Sigmoid colon (tissue), 7 donors: Measurements from ENCODE around the gene MIPEP. TPM values are rescaled to one million over a fixed set of nuclear protein-coding genes. Genes with fewer than 3 reads are reported as not detected.
"Not testable (repeated sequence)": the region's sequence is repeated elsewhere in the genome, so short reads cannot be mapped to it uniquely, and the experiment has no call there.

Experiments used
- DNase-seq: peaks from one replicate; pipeline ENCODE4 v3.0.0-alpha.2; 2019
- H3K27ac ChIP-seq, 4 donors: fragments of 200-600 bp; sonication (generic); one replicate each; pipeline ENCODE4 v1.5.1; 2016 to 2019; ENCODE audit warnings: mild to moderate bottlenecking in 1 of 4
- H3K27me3 ChIP-seq, 3 donors: fragments of 200-600 bp; sonication (generic); one replicate each; pipeline ENCODE4 v1.5.1; 2019; ENCODE audit warnings: mild to moderate bottlenecking in 1 of 3
- H3K36me3 ChIP-seq, 4 donors: fragments of 200-600 bp; sonication (generic); one replicate each; pipeline ENCODE4 v1.5.1; 2016 to 2019
- H3K4me1 ChIP-seq, 4 donors: fragments of 200-600 bp; sonication (generic); one replicate each; pipeline ENCODE4 v1.5.1; 2017 to 2019
- H3K4me3 ChIP-seq, 4 donors: fragments of 200-600 bp; sonication (generic); one replicate each; pipeline ENCODE4 v1.5.1; 2017 to 2019; ENCODE audit warnings: mild to moderate bottlenecking in 2 of 4, moderate library complexity in 1 of 4
- H3K9me3 ChIP-seq, 4 donors: fragments of 200-600 bp in 3 of 4; sonication (generic) in 3 of 4; one replicate each; pipeline versions ENCODE4 v1.5.1 to v1.6.1; 2013 to 2019
- EP300 ChIP-seq, 4 donors: sonication (generic); formaldehyde crosslinking; IDR thresholded peaks; one replicate each; pipeline ENCODE4 v1.6.1; 2017; ENCODE audit warnings: antibody characterized with exemption in 4 of 4
- POLR2A ChIP-seq, 2 donors: fragments of 450-650 bp; IDR thresholded peaks; one replicate each; pipeline ENCODE4 v1.6.1; 2016; ENCODE audit warnings: antibody characterized with exemption in 2 of 2, mild to moderate bottlenecking in 2 of 2, moderate library complexity in 2 of 2
- POLR2AphosphoS5 ChIP-seq, 4 donors: sonication (generic); formaldehyde crosslinking; IDR thresholded peaks; one replicate each; pipeline ENCODE4 v1.6.1; 2017; ENCODE audit warnings: antibody characterized with exemption in 4 of 4
- WGBS, 2 donors: extraction: QIAGEN DNeasy Blood & Tissue Kit; methylation state at CpG; one replicate each; pipeline ENCODE4 v1.1.7; 2013; 5-methylcytosine and 5-hydroxymethylcytosine counted together
- intact Hi-C: fragments of 100-400 bp; cut with DNase I; formaldehyde crosslinking; loops from one replicate; pipeline ENCODE4 v1.15.1; 2023
- polyA plus RNA-seq, 3 donors: library from polyadenylated mRNA; stranded (reverse); fragments of 200-250 nt; gene quantifications; one replicate each; pipeline ENCODE4 v1.2.3, GENCODE V29; 2013
- total RNA-seq, 4 donors: library from RNA; depleted of rRNA; stranded (reverse); fragments of >200 nt; gene quantifications; one replicate each; pipeline ENCODE4 v1.1.0, GENCODE V29; 2016
- TF ChIP-seq, protein P1 (sequence below), 4 experiments: fragments of 450-650 bp in 3 of 4; fragments of 200-600 bp in 1 of 4; IDR thresholded peaks; one replicate each; pipeline ENCODE4 v1.5.1; 2016 to 2019; ENCODE audit warnings: antibody characterized with exemption in 4 of 4, mild to moderate bottlenecking in 3 of 4, moderate library complexity in 2 of 4
- donor health status: healthy with polysubstance abuse.
- donor health status: Bipolar disorder and iron deficiency.
- donor health status: healthy.

MIPEP gene
- total and polyA plus RNA-seq, 7 donors = 10.7 to 20.5 (median 11.4) TPM

DNA sequence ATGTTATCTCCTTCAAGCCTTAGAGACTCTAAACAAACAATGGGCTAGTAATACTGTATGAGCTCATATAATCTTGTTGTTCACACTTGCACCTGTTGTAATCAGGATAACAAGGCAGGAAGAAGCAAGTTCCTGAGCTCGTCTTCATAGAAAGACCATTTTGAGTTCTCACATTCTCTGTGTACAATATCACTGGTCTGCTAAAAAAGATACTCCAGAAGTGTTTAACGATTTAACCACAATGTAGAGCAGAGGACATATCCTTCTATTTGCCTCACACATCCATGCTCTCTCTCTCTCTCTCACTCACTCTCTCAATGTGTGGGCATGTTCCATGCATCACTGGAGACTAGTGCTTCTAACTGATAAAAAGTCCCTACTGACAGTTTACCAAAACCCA is 122.9 kb downstream of the MIPEP start:
- Histone ChIP-seq H3K4me3 (no peak overlapping the region), H3K27ac (no peak overlapping the region), H3K27me3 (no peaks in the 10 kb centered on the region), H3K4me1 (no peaks in the 10 kb centered on the region), H3K36me3 (no peaks in the 10 kb centered on the region), H3K9me3 (no peaks in the 10 kb centered on the region)
- intact Hi-C loops = no loop called here
- 72 to 90% methylated on average over 2 of the region's 2 CpGs for WGBS, 2 donors
- no peak for DNase-seq
- TF ChIP-seq POLR2AphosphoS5 (IDR thresholded peaks at IDR 0.05) (no peak), POLR2A (IDR thresholded peaks at IDR 0.05) (no peak), EP300 (IDR thresholded peaks at IDR 0.05) (no peak)
- TF ChIP-seq, protein P1, sequence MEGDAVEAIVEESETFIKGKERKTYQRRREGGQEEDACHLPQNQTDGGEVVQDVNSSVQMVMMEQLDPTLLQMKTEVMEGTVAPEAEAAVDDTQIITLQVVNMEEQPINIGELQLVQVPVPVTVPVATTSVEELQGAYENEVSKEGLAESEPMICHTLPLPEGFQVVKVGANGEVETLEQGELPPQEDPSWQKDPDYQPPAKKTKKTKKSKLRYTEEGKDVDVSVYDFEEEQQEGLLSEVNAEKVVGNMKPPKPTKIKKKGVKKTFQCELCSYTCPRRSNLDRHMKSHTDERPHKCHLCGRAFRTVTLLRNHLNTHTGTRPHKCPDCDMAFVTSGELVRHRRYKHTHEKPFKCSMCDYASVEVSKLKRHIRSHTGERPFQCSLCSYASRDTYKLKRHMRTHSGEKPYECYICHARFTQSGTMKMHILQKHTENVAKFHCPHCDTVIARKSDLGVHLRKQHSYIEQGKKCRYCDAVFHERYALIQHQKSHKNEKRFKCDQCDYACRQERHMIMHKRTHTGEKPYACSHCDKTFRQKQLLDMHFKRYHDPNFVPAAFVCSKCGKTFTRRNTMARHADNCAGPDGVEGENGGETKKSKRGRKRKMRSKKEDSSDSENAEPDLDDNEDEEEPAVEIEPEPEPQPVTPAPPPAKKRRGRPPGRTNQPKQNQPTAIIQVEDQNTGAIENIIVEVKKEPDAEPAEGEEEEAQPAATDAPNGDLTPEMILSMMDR (IDR thresholded peaks at IDR 0.05) = no peak

DNA sequence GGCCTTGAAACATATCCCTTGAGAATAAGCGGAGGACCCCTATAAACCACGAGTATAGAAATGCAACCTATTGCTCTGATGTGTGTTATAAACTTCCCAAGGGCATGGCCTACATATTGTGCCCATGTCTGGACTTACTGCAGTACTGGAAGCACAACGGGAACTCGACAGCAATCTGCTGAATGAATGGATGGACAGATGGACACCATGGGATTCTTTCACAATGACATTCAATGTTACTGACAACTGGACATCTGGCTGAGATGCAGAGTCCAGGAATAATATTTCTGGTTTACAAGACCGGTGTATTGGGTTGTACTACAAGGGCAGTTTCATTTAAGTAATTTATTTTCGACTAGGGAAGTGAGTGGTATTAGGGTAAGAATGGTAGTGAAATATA is 123.7 kb downstream of the MIPEP start:
- intact Hi-C loops = no loop called here
- whole genome bisulfite sequencing, 2 donors = 95 to 98% methylated on average over 6 of the region's 6 CpGs
- TF ChIP-seq, protein P1 (IDR thresholded peaks at IDR 0.05) = no peak
- no peak for TF ChIP-seq EP300 (IDR thresholded peaks at IDR 0.05)
- H3K4me3 ChIP-seq = no peak overlapping the region
- H3K4me1 ChIP-seq = no peaks in the 10 kb centered on the region
- no peak for DNase-seq
- H3K36me3 ChIP-seq = no peaks in the 10 kb centered on the region
- H3K27me3 ChIP-seq = no peaks in the 10 kb centered on the region
- H3K9me3 ChIP-seq = no peaks in the 10 kb centered on the region
- no peak overlapping the region for H3K27ac ChIP-seq

DNA sequence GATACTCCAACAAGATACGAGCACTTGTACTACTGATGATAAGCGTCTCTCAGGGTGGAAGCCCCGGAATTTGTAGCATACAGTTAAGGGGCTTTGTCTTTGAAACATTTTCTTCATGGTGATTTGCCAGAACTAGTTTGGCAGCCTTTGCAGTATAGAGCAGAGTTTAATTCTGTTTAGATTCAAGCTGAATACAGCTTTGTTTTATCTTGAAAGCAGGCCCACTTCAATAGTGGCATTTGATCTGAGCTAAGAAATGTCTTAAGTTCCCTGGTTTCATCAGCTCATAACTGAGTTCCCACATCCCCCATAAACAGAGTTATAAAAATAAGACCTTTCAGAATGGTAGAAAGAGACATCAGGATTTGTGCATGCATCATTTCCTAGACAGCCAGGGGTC is 125.9 kb downstream of the MIPEP start:
- TF ChIP-seq, protein P1 (IDR thresholded peaks at IDR 0.05) = no peak
- TF ChIP-seq POLR2AphosphoS5 (IDR thresholded peaks at IDR 0.05) (no peak), POLR2A (IDR thresholded peaks at IDR 0.05) (no peak), EP300 (IDR thresholded peaks at IDR 0.05) (no peak)
- Histone ChIP-seq H3K9me3 (no peaks in the 10 kb centered on the region), H3K4me3 (no peak overlapping the region), H3K36me3 (no peaks in the 10 kb centered on the region), H3K4me1 (no peaks in the 10 kb centered on the region), H3K27ac (no peak overlapping the region), H3K27me3 (no peaks in the 10 kb centered on the region)
- 86 to 93% methylated on average over 3 of the region's 3 CpGs for WGBS, 2 donors
- intact Hi-C loops = no loop called here
- DNase-seq = no peak

DNA sequence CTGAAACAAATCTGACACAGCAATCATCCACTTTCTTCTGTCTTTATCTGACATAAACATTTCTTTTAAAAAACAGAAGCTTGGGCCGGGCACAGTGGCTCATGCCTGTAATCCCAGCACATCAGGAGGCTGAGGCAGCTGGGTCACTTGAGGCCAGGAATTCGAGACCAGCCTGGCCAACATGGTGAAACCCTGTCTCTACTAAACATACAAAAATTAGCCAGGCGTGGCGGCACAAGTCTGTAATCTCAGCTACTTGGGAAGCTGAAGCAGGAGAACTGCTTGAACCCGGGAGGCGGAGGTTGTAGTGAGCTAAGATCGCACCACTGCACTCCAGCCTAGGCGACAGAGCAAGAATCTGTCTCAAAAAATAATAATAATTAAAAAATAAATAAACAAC is 127.4 kb downstream of the MIPEP start:
- H3K4me3 ChIP-seq, intact Hi-C loops, H3K9me3 ChIP-seq, DNase-seq, H3K36me3 ChIP-seq, H3K27me3 ChIP-seq, H3K27ac ChIP-seq, H3K4me1 ChIP-seq: not testable (repeated sequence)
- WGBS, 2 donors = 80 to 84% methylated on average over 8 of the region's 8 CpGs

DNA sequence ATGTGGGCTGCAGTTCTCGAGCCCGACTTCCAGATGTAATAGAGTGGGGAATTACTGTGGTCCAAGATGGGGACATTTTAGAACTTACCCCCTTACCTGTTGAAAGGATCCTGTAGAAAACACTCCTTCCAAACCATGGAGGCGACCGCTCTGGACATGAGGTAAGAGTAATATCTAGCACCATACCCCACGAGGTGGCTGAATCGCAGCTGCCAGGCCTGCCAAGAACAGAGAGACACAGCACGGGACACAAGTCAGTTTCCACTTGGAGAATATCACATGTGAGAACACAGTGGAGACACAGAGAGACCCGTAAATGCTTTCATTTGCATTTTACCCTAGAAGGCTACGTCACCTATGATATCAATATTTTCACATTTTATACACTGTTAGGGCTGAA is 129.2 kb downstream of the MIPEP start:
- H3K27me3 ChIP-seq = no peaks in the 10 kb centered on the region
- peaks cover 0 to 3% (median 0%) of the 10 kb centered on the region in 4 donors for H3K36me3 ChIP-seq
- no peak for DNase-seq
- intact Hi-C loops = no loop called here
- 96 to 97% methylated on average over 9 of the region's 9 CpGs for WGBS, 2 donors
- no peaks in the 10 kb centered on the region for H3K4me1 ChIP-seq
- H3K4me3 ChIP-seq = no peak overlapping the region
- no peak overlapping the region for H3K27ac ChIP-seq
- TF ChIP-seq, protein P1 (IDR thresholded peaks at IDR 0.05) = no peak
- TF ChIP-seq POLR2AphosphoS5 (IDR thresholded peaks at IDR 0.05) (no peak), POLR2A (IDR thresholded peaks at IDR 0.05) (no peak), EP300 (IDR thresholded peaks at IDR 0.05) (no peak)
- H3K9me3 ChIP-seq = no peaks in the 10 kb centered on the region
